Measurements from ENCODE around the gene TPST1.

DNA sequence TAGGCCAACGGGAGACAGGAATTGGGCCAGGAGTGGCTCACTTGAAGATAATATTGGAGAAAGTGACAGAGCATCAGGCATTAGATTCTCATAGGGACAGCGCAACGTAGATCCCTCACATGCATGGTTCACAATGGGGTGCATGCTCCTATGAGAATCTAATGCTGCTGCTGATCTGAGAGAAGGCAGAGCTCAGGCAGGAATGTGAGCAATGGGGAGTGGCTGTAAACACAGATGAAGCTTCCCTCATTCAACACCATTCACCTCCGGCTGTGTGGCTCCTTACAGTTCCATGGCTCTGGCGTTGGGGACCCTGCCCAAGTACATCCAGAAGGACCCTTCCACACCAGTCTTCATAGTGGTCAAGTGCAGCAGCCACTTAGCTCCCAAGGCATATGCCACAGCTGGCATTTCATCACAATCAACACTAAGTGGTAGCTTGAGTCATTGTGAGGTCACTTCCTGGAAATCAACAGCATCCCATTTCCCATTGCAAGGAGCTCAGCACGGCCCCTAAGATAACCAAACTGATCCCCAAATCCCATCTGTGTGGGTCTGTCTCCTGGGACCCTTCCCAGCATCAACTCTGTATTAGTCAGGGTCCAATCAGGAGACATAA, 174.5 kb downstream of the TPST1 start:
- TF ChIP-seq, protein P1, sequence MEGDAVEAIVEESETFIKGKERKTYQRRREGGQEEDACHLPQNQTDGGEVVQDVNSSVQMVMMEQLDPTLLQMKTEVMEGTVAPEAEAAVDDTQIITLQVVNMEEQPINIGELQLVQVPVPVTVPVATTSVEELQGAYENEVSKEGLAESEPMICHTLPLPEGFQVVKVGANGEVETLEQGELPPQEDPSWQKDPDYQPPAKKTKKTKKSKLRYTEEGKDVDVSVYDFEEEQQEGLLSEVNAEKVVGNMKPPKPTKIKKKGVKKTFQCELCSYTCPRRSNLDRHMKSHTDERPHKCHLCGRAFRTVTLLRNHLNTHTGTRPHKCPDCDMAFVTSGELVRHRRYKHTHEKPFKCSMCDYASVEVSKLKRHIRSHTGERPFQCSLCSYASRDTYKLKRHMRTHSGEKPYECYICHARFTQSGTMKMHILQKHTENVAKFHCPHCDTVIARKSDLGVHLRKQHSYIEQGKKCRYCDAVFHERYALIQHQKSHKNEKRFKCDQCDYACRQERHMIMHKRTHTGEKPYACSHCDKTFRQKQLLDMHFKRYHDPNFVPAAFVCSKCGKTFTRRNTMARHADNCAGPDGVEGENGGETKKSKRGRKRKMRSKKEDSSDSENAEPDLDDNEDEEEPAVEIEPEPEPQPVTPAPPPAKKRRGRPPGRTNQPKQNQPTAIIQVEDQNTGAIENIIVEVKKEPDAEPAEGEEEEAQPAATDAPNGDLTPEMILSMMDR (optimal IDR thresholded peaks at IDR 0.05 in 1 of 3, IDR thresholded peaks at IDR 0.05 in 1 of 3, conservative IDR thresholded peaks at IDR 0.05 in 1 of 3; ENCODE audit: extremely low read depth in 1 of 3, insufficient read depth in 2 of 3, low read length in 3 of 3): no peak
- no peak for TF ChIP-seq EZH2 (IDR thresholded peaks at IDR 0.05; ENCODE audit: low read length)

All from keratinocyte (primary cell).